Measurements from ENCODE around the gene LTBR.

The LTBR gene

DNA sequence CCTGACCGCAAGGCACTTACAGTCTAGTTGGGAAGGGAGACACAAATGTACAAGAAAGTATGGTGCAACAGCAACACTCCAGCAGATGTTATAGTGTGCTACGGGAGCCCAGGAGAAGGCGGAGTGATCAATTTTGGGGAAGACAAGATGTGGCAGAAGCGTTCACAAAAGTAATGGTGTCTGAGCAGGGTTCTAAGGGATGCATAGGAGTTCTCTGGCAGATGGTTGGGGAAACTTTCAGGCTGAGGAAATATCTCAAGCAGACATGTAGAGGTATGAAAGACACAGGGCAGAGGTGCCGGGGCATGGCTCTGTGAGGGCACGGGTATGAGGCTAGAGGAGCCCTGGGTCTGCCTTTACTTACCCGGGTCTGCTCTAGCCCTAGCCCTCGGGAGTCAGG lies 37.0 kb upstream of the LTBR start:
- DNase-seq, result no peak

DNA sequence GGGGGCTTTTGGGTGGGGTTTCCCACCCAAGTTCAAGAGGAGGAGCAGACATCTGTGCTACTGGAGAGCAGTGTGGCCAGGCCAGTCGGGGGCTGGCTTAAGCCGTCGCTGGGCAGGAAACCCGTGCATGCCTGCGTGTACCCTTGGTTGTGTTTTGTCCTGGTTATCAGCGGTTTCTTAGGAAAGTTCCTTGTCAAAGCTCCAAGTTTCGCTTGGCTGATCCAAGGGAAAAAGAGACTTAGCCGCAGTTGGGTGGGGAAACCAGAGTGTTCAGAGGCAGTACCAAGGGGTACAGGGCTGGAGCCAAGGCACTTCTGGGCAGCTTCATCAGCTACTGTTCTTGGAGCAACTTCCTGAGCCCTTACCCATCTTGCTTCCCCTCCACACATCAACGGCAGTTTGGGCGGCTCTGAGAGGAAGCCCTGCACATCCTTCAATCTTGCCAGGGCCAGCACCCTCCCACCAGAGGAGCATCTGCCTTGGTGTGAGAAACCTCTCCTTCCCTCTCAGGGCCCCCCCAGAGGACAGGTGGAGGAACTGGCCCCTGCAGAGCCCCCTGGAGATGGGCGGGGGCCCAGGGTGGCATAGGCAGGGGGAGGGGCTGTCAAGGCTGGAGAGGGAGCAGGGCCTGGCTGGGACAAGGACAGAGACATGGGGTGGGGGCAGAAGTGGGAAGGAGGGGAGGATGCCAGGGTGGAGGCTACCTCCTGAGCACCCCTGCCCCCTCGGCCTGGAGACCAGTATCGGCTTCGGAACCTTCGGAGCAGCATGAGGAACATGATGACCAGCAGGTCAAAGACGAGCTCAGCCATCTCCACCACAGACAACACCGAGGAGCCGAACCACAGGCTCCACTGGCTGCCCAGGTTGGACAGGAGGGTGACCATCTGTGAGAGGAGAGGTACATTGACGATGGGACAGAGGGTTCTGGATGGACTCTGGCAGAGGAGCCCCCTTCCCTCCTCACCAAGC lies 36.3 kb upstream of the LTBR start:
- no peak for DNase-seq

GRCh38 chr12:6351622-6352021 lies 32.3 kb upstream of the LTBR start:
- no peak for DNase-seq

DNA sequence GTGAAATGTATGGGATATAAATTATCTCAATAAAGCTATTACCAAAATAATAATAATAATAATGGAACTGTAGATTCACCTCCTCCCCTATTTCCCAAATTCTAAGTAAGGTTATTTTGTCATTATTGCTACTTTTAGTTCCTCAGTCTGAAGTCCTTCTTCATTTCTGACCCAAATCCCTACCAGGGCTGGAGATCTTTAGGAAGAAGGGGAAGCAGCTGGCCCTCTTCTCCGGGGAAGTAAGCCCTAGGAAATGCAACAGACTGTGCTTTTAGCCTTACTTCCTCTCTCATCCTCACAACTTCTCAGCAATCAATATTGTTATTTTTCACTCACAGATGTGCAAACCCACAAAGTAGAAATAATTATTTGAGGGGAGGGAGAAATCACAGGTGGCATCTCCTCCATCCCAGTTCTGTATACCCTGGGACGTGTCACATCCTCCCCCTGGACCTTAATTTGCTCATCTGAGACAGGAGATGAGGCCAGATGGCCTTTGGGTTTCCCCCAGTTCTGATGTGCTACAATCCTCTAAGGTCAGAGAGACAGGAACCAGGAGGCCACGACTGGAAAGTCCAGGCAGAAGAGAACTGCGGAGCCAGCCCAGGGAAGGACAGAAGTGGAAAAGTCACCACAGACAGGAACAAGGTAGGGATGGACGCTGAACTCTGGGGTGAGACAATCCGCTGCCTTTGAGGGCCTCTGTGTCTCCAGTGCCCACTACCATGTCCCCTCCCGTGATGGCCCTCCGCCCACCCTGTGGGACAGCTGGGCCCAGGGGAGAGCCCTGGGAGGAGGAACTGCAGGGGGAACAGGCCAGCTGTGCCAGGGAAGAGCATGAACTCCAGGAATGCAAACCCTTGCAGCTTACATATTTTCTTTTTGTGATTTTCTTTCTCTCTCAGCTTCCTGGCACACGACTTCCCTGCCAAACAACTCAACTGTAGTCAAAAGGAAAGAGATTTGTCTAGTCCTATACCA lies 31.5 kb upstream of the LTBR start:
- DNase-seq, result no peak

GRCh38 chr12:6354495-6355393 lies 29.2 kb upstream of the LTBR start:
- no peak for DNase-seq

DNA sequence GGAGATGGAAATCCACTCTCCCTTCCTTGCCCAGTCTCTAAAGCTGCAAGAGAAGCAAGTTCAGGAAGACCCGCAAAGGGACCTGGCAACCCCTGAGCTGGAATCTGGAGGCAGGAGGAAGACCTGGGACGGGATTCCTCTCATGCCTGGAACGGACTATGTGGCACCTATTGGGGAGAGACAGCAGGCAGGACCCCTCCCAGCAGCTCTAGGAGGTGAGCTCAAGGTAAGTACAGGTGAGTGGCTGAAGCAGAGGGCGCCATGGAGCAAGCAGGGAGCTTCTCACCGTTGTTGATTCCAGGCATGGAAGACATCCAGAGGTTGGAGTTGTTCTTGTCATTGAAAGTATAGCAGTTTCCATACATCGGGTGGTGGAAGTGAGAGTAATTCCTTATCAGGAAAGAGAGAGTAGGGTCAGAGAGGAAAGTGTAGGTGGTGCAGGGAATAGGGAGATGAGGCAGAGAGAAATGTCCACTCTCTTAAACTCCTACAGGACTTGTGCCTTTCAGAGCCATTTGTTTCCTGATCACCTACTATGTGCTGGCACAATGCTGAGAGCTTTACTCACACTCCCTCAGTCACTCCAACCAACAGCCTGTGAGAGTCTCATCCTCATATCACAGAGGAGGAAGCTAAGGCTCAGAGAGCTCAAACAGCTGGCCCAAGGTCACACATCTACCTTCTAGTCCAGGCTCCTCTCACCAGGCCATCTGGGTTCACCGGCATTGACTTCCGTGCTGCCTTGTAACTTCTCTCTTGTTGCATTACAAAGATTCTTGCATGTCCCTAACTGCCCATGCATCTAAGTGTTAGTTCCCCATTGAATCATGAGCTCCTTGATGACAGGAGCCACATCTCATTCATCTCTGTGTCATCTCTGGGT lies 28.2 kb upstream of the LTBR start:
- DNase-seq, result no peak

DNA sequence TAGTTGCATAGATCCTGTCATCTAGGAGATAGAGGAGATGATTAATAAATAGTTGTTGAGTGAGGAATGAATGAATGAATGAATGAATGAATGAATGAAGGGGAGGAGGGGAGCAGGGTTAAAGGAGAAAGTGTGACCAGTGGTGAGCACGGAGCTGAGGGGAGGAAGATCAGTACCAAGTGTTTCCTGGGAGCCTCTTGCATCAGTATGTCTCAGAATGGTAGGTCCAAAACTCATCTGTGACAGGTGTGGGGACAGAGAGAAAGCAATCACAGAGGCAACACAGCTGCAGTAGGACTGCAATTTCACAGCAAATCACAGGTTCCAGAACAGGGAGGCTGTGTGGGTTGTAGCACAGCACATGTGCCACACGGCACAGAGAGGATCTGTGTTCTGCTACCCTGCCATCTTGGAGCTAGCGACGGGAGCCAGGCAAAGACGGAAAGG lies 27.6 kb upstream of the LTBR start:
- no peak for DNase-seq

DNA sequence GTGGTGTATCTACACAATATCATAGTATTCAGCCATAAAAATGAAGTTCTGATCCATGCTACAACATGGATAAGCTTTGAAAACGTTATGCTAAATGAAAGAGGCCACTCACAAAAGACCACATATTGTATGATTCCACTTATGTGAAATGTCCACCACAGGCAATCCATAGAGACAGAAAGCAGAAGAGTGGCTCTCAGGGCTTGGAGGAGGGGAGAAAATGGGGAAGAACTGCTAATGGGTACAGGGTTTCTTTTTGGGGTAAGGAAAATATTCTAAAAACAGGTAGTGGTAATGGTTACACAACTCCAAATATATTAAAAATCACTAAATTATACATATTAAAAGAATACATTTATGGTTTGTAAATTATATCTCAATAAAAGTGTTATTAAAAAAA lies 25.1 kb upstream of the LTBR start:
- no peak for DNase-seq

- no peak for DNase-seq
Measured at GRCh38 chr12:6360080-6360571, 23.8 kb upstream of the LTBR start.

DNA sequence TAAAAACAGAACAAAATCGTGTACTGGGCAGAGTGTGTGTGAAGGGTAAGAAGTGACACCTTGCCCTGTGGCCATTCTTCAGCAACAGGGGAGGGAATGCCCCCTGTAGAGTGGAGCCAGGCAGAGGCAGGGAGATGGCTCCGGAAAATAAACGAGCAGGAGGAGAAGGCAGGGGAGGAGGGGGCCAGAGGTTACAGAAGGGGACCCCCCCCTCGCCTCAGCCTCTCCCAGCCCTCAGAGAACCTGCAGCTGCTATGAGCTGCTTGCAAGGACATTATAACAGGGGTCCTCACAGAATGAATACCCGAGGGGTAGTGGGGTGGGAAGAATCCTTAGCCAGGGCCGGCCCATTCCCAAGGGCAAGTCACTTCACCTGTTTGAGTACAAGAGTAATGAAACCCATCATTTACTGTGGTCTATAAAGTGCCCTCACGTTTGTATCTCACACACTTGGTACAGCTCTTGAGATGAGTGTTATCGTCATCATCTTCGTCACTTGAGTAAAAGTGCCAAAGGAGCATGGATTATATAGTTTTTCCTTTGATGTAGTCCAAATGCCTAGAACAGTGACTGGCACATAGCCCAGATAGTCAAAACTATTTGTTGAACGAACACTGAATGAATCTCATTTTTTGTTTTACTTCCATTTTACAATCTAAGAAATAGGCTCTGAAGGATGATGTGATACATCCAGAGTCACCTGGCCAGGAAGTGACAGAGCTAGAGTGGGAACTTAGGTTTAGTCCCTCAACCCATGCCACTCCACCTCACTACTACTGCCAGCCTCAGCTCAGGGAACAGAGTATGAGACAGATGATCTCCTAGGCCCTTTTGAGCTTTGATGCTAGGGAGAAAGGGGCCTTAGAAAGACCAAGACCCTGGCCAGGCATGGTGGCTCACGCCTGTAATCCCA lies 23.1 kb upstream of the LTBR start:
- DNase-seq, result no peak

GRCh38 chr12:6361834-6362233 lies 22.1 kb upstream of the LTBR start:
- DNase-seq, result no peak

- no peak for DNase-seq
Measured at GRCh38 chr12:6362403-6362802, 21.6 kb upstream of the LTBR start.

GRCh38 chr12:6363010-6363329 lies 21.0 kb upstream of the LTBR start:
- DNase-seq, result no peak

- peak; percentile 63 for DNase-seq
Measured at GRCh38 chr12:6363330-6364043, 20.5 kb upstream of the LTBR start.

- DNase-seq, result no peak
Measured at GRCh38 chr12:6364044-6364374, 20.0 kb upstream of the LTBR start.

DNA sequence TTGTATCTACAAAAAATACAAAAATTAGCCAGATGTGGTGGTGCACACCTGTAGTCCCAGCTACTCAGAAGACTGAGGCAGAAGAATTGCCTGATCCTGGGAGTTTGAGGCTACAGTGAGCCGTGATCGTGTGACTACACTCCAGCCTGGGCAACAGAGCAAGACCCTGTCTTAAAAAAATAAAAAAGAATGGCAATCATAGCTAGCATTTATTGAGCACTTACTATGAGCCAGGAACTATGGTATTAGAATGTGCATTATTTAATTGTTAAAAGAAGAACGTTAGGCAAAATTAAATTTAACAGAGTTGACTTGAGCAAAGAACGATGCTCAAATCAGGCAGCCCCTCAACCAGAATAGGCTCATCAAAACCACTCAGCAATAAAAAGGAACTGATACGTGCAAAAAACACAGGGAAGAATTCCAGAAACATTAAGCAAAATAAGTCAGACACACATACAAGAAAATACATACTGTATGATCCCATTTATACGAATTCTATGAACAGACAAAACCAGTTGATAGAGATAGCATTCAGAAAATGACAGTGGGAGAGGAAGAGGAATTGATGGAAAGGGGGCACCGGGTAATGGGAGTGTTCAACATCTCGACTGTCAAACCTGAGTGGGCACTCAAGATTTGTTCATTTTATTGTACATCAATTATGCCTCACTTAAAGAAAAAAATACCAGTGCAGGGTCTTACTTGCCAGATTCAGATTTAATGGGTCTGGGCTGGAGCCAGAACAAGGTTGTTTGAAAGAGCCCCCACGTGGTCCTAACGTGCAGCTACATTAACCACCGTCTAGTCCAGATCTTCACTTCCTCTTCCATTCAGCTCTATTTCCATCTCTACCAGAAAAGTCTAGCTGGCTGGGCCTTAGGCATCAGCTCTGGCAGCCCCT lies 16.6 kb upstream of the LTBR start:
- DNase-seq, result no peak

DNA sequence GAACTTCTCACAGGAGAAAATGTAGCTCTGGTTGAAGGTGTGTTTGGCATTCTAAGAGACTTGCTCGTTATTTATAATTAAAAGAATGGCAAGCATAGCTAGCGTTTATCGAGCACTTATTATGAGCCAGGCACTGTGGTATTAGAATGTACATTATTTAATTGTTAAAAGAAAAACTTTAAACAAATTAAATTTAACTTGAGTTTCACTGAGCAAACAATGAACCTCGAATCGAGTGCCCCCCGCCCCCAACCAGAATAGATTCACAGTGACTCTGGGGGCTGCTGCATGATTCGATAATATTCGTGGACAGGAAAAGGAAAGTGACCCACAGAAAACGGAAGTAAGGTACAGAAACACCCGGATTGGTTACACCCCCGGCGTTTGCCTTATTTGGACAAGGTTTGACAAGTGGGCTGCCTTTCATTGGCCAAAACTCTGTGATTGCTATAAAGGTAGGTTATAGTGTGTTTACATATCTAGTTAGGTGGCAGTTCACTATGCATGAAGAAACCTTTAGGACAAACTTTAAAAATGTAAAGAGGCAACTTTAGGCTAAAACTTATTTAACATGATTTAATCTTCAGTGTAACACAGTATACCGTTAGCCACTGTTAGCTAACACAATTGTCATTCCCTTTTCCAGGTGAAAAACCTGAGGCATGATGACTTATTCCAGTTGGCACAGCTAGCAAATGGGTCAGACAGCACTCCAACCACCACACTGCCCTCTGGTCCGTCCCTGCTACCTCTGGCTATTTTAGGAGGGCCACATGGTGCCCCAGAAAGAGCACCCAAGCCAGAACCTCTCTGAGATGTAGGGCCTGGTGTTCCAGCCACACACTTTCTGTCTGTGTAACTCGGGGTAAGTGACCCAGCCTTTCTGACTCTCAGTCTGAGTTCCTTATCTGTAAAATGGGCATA lies 15.7 kb upstream of the LTBR start:
- no peak for DNase-seq

Measured in T-helper 9 cell (primary cell).